OCI-M2 (cell line): Measurements from ENCODE around the gene UNC45A.
"Not testable (repeated sequence)": the region's sequence is repeated elsewhere in the genome, so short reads cannot be mapped to it uniquely, and the experiment has no call there.

ENCODE experiments used
- DNase-seq: peaks from one replicate; lab custom pipeline; 2025; ENCODE audit not compliant: unreplicated experiment; lab: John Stamatoyannopoulos, UW

The UNC45A gene

DNA sequence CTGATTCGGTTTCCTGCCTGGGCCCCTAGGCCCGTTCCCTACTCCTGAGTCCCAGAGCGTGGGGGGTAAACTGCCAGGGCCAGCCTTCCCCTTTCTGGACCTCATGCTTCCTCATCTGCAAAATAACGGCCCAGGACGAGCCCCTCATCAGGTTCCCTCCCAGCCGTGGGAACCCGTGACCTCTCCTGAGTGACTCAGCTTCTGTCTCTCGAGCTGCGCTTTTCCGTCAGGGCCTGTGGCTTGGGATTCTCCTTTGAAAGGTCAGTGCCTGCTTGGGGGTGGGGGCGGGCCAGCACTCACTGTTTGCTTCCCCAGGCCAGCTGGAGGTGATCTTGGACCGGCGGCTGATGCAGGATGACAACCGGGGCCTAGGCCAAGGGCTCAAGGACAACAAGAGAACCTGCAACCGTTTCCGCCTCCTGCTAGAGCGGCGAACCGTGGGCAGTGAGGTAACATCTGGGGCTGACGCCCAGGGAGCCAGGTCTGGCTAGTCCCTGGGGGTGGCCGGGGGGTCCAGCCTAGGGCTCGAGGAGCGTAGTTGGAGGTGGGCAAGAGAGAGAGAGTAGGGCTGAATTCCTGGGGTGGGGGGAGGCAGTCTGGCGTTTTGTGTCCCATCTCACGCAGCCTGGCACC lies 19.2 kb upstream of the UNC45A start:
- no peak for DNase-seq

DNA sequence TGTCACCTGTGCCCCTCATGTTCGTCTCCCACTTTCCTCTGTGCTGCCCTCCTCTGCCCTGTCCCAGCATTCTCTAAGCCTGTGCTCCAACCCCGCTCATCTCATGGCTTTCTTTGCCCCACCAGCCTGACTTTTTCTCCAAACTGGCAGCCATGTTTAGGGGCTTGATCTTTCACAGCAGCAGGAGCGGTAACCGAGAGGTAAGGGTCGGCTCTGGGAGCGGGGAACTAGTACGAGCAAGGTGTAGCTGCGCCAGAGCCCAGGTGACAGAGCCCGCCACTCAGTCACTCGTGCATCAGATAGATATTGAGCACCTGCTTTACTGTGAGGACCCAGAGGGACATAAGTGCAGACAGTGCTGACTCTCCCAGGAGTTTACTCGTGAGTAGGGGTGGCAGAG lies 18.6 kb upstream of the UNC45A start:
- DNase-seq: no peak

DNA sequence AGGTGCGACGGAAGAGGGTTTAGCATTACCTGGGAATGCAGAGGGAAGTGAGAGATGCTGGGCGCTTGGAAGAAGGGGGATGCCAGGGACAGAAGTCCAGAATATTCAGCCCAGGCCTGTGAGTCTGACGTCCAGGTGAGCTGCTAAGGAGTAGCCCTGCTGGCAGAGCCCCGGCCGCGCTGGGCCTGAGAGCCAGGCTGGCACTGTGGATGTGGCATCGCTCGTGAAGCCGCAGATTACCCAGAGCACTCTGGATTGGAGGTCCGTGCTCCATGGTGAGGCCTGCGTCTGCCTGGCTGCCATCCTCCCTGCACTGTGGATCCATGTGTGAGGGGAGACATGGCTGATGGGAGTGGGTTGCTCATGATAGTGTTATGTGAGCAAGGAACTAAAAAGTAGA lies 17.5 kb upstream of the UNC45A start:
- no peak for DNase-seq

DNA sequence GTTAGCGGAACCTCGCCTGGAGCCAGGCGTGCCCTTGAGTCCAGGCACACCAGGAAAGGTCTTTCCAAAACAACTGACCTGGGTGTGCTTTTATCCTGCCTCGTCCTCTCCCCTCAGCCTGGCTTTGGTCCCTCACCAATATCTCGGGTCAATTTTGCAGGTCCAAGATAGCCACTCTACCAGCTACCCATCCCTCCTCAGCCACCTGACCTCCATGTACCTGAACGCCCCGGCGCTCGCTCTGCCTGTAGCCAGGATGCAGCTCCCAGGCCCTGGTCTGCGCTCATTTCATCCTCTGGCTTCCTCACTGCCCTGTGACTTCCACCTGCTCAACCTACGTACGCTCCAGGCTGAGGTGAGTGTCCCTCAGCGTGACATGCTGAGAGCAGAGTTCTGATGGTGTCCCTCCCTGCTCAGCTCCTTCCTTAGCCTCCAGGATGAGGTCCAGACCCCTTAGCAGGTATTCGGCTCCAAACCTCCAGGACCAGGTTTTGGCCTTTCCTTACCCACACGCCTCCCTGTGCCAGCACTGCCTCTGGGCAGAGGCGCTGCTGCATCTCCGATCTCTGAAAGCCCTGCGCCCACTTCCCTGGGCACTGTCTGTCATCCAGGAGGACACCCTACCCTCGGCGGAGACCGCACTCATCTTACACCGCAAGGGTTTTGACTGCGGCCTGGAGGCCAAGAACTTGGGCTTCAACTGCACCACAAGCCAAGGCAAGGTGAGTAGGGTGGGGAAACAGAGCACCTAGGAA lies 16.9 kb upstream of the UNC45A start:
- no peak for DNase-seq

DNA sequence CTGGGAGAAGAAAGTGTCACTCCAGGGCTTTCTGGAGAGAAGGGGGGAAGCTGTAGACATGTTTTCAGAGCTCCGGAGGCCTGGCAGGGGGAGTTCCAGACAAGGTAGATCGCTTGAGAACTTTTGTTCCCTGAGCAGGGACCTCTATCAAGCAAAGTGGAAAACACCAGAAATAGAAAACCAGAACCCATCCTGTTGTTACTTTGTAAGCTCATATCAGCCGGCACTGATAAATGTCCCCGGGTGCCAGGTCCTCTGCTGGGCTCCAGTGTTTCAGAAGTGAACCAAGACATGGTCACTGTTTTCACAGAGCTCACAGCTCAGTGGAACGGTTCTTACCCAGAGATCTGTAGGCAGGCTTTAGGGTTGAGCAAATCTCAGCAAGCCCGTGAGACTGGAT lies 16.2 kb upstream of the UNC45A start:
- DNase-seq: no peak

DNA sequence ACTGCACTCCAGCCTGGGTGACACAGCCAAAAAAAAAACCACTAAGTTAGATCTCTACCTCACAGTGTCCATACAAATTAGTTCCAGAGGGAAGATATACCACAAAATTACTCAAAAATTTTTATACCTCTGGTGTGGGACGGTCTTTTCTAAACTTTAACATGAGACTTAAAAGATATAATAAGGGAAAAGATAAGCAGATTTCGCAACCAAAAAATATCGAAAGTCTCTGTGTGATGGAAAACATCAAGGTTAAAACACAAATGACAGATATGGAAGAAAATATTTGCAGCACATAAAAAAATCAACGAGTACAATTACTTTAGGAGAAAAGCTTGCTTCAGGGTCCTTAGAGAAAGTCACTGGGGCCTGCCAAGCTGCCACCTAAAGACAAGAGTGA lies 13.2 kb upstream of the UNC45A start:
- no peak for DNase-seq

DNA sequence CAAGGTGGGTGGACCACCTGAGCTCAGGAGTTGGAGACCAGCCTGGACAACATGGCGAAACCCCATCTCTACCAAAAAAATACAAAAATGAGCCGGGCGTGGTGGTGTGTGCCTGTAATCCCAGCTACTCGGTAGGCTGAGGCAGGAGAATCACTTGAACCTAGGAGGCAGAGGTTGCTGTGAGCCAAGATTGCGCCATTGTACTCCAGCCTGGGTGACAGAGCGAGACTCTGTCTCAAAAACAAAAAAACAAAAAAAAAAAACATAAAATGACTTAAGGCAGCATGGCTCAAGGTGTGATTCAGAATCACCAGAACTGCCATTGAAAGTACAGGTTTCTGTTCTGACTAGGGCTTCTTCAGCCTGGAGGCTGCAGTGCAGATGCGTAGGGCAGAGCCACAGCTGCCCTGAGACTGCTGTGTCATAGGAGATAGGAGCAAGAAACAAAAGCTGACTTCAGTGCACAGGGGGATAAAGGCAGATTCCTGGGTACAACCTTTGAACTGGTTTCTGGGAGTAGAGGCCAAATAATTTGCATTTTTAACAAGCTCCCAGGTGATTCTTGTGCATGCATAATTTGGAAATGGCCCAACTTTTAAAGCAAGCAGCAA lies 12.3 kb upstream of the UNC45A start:
- not testable (repeated sequence) for DNase-seq

DNA sequence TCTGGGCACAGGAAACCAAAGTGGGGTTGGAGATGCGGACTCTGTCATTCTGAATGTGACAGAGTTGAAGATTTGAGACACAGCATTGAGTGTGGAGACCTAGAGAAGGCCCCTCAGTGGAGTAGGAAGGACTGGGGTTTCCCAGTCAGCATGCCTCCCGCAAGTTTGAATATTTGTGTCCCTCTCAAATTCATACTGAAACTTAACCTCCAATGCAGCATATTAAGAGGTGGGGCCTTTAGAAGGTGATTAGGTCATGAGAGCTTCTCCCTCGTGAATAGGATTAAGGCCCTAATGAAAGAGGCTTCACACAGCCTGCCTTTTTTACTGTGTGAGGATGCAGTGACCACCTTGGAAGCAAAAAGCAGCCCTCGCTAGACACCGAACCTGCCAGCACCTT lies 10.7 kb upstream of the UNC45A start:
- no peak for DNase-seq

DNA sequence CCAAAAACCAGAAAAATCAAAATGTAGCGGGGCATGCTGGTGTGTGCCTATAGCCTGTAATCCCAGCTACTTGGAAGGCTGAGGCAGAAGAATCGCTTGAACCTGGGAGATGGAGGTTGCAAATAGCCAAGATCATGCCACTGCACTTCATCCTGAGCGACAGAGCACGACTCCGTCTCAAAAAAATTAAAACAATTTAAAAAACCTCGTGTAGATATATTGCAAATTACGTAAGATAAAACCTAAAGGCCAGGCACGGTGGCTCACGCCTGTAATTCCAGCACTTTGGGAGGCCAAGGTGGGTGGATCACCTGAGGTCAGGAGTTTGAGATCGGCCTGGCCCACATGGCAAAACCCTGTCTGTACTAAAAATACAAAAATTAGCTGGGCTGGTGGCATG lies 8.3 kb upstream of the UNC45A start:
- not testable (repeated sequence) for DNase-seq

DNA sequence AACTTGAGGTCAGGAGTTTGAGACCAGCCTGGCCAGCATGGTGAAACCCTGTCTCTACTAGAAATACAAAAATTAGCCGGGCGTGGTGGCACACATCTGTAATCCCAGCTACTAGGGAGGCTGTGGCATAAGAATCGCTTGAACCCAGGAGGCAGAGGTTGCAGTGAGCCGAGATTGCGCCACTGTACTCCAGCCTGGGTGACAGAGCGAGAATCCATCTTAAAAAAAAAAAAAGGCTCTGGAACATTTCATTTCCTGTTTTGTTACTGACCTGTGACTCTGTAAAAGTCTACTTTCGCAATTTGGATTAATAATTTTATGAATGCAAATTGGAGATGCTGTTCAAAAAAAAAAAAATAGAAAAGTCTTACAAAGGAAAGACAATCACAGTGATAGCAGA lies 7.0 kb upstream of the UNC45A start:
- not testable (repeated sequence) for DNase-seq

DNA sequence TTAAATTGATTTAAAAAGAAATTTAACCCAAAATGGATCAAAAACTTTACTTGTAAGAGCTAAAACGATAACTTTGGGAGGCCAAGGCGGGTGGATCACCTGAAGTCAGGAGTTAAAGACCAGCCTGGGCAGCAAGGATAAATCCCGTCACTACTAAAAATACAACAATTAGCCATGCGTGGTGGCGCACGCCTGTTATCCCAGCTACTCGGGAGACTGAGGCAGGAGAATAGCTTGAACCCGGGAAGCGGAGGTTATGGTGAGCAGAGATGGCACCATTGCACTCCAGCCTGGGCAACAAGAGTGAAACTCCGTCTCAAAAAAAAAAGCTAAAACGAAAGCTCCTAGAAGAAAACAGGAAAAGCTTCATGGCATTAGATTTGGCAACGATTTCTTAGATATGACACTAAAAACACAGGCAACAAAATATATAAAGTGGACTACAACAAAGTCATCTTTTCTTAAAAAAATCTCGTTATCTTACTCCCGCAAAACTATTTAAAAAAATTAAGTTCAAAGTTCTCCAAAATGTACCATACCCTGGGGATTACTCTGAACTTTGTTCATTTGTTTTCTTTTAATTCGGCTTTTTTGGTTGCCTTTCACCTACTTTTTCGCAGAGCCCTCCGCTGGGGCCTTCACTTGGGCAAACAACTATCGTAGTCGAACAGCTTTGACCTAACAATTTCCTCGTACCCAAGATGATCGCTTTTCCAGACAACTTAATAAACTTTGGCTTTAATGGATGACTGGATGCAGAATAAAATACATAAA lies 5.7 kb upstream of the UNC45A start:
- no peak for DNase-seq

DNA sequence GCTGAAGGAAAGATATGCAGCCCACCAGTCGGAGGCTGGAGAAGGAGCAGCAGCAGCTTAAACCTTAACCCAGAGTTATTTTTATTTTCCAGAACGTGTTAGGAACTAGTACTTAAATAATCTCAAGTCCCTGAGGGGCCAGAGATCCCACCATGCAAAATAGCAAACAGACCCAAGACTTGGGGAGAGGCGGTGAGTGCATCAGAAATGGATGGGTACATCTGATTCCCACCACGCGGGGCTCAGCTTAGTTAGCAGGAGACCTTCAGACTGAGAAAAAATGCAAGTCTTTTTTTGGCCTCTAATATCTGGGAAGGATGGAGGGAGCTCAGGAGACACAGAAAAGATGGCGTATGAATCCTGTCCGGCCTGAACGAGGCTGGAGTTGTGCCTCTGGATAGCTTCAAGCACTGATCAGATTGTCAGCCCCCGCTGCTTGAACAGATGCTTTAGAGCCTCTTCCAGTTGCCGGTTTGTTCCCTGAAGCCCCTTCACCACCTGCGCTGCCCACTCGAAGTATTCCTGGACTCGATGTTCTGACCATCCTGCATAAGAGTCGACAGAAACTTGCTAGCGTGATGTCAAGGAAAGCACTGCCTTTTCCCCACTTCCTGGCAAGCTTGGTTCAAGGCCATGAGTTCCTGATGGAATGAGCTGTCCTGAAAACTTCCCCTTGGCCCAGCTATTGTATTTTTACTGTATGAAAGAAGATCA lies 4.1 kb upstream of the UNC45A start:
- DNase-seq: no peak

DNA sequence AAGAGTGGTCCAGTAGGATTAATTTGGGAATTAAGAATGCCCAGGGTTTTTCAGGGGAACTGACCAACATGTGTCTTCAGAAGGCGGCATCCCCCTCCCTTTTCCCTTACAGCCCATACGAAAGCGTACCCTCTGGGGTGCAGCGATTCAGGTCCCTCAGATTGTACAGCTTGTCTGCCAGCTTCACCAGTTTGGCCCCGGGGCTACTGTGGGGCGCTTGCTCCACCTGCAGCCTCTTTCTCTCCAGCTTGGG lies 3.6 kb upstream of the UNC45A start:
- DNase-seq: no peak

DNA sequence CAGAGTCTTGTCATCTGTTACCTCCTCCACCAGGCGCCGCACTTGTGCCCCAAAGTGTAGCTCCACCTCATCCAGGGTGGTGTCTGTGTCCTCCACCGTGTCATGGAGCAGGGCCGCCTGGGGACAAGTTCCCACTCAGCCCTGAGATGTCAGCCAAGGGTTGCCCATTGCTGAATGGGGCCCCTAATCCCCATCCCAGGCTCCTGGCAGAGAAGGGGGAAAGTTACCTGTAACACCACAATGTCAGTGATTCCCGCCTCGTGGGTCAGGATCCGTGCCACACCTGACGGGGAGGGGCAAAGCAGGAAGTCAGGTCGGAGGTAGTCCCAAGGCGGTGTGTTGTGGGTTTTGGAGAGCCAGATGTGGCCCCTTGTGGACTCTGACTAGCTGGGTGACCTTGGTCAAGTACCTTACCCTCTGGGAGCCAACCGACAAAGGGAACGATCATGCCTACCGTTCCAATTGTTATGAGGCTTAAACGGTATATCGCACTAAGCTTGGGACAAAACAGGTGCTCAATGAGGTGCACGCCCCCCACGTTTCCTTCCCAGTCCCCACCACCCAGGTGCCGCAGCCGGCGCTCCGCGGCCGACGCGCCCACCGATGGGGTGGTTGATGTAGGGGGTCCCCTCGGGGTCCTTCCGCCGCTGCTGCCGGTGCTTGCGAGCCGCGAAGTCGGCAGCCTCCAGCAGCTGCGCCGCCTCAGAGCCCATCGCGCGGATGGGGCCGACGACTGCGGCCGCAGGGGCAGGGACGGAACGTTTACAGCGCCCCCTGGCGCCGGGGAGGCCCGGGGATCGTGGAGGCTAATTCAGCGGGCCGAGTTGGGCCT lies 3.0 kb upstream of the UNC45A start, which contains the start of gene HDDC3:
Gene HDDC3, minus strand, starts transcription at position 722 of the 832 bp plus-strand sequence. Its CDS starts 9 bp downstream, at position 713.
- DNase-seq: peak; percentile 66

DNA sequence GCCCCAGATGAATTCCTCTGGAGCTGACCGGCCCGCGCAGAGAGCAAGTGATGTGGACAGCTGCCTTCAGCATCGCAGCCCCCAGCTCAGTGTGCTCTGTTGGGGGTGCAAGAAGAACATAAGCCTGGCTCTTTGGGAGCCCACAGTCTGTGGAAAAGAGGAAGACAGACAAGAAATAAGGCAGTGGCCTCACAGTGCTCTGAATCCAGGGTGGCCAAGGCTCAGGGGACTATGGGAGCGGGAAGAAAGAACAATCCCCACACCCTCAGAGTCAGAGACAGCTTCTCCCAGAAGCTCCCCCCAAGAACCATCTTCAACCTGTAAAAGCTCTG lies 2.5 kb upstream of the UNC45A start:
- no peak for DNase-seq

DNA sequence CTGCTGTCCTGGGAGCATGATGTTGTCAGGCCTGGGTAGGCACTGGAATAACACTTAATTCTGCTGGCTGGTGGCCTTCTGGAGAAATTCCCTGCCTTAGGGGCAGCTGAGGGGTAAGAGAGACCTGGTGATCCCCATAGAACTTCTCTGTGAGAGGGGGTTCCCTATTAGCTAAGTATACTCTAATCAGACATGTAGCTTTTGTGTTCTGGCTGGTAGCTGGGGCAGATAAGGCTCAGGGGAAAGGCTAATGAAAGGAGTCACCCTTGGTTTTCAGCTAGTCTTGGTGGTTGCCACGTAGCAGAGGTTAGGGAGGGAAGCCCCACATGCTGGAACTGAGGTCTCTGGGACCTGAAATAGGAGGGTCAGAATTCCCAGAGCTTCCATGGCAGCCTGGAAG lies 1.8 kb upstream of the UNC45A start:
- DNase-seq: no peak

DNA sequence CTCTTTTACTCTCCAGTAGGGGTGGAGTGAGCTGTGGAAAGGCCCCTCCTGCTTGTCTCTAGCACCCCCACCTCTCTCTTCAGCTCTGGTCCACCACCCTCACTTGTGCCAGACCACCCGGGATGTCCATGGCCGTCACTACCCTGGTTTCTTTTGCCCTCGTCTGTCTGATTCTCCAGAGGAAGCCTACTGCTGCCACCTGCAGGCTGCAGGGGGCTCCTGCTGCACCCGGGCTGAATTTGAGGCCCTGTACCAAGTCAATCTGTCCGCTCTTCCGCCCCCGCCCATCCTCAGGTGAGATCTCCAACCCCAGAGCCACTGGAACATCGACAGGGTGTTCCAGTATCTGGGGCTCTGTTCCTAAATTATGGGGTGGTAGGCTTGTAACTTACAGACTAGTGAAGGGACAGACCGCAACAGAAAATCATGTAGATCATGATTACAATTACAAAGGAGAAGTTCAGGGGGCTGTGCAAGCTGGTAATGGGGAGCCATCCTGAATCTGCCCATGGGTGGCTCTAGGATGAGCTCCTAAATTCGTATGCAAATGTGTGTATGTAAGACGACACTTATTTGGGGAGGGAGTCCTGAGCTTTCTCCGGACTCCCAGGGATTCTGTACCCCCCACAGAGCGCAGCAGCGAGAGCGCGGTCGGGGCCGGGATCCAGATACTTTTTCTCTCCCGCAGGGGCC lies 683 bp upstream of the UNC45A start:
- no peak for DNase-seq

DNA sequence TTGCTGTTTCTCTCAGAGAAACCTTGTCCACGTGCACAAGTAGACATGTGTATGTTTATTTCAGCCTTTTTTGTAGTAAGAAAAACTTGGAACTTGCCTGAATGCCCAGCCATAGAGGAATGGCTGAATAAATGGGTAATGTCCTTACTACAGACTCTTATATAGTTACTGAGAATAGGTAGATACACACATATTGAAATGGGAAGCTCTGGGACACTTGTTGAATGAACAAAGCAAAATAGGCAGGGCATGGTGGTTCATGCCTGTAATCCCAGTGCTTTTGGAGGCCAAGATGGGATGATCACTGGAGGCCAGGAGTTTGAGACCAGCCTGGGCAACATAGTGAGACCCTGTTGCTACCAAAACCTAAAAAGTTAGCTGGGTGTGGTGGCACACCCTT lies 1.7 kb downstream of the UNC45A start:
- no peak for DNase-seq

DNA sequence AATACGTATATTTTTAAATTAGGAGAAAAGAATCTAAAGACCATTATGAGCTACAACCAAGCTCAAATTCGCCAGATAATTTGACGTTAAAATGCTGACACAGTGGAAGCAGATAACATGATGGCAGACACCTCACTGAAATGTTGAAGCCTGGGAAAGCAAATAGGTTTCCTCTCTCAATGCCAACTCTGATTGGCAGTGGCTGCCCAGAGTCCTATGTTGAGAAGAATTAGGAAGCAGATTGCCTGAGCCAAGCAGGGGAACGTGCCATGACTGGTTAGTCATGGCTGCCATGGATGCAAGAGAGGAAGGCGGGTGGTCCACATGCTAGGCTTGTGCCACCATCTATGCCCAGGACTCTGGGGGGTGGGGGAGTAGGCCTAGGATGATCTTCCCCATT lies 3.2 kb downstream of the UNC45A start:
- DNase-seq: no peak

DNA sequence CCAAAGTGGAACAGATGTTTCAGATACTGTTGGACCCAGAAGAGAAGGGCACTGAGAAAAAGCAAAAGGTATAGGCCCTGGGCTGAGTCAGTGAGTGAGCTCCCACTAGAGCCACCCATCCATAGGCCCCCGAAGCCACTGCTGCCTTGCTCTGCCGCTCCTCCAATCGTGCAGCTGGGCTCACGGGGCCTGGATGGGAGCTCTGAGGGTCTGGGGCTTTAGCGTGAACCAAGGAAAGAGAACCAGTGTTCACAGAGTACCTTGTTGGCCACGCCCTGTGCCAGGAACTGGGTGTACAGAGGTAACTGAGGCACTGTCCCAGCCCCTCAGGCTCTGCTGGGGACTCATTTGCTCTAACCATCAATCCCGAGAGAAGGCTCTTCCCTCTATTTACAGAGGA lies 4.7 kb downstream of the UNC45A start:
- no peak for DNase-seq
